Testis (tissue), 3 donors: ENCODE data around the gene FMOD. TPM values are rescaled to one million over a fixed set of nuclear protein-coding genes. Genes with fewer than 3 reads are reported as not detected.

Source experiments
- DNase-seq: peaks from one replicate; pipeline ENCODE4 v3.0.0-alpha.2; 2019
- H3K27ac ChIP-seq, 2 donors: fragments of 200-600 bp; sonication (generic); one replicate each; pipeline ENCODE4 v1.5.1; 2019
- H3K27me3 ChIP-seq: fragments of 200-600 bp; sonication (generic); one replicate; pipeline ENCODE4 v1.5.1; 2019
- H3K36me3 ChIP-seq: fragments of 200-600 bp; sonication (generic); one replicate; pipeline ENCODE4 v1.5.1; 2017; ENCODE audit warnings: low read depth; ENCODE audit errors: missing control alignments
- H3K4me1 ChIP-seq: fragments of 200-600 bp; sonication (generic); one replicate; pipeline ENCODE4 v1.5.1; 2019
- H3K4me3 ChIP-seq, 2 donors: fragments of 200-600 bp; sonication (generic); one replicate each; pipeline ENCODE4 v1.5.1; 2017 to 2019
- H3K9me3 ChIP-seq: fragments of 200-600 bp; sonication (generic); one replicate; pipeline ENCODE4 v1.5.1; 2017
- CTCF ChIP-seq, 3 experiments: fragments of 450-650 bp in 2 of 3; fragments of 200-600 bp in 1 of 3; sonication (generic) in 1 of 3; IDR thresholded peaks; one replicate each; pipeline ENCODE4 v1.5.1; 2016 to 2019; ENCODE audit warnings: antibody characterized with exemption in 3 of 3, mild to moderate bottlenecking in 2 of 3, moderate library complexity in 1 of 3
- POLR2A ChIP-seq: fragments of 450-650 bp; IDR thresholded peaks from one replicate; pipeline ENCODE4 v1.6.1; 2017; ENCODE audit warnings: antibody characterized with exemption, mild to moderate bottlenecking, moderate library complexity
- WGBS, 2 donors: methylation state at CpG; one replicate each; pipeline ENCODE4 v1.1.5; 2018; 5-methylcytosine and 5-hydroxymethylcytosine counted together
- intact Hi-C: fragments of 100-400 bp; cut with DNase I; formaldehyde crosslinking; loops from one replicate; pipeline ENCODE4 v1.15.1; 2023; ENCODE audit warnings: low total_unique reads
- polyA plus RNA-seq: library from polyadenylated mRNA; stranded (reverse); fragments of 350-450 nt; fragmentation: Illumina TruSeq; extraction: RNeasy Lipid Tissue Mini Kit (QIAGEN cat#74804); gene quantifications from one replicate; pipeline ENCODE4 v1.2.3, GENCODE V29; 2014; ENCODE audit warnings: low read depth, low replicate concordance; ENCODE audit not compliant: insufficient read depth
- total RNA-seq, 2 donors: library from RNA; depleted of rRNA; stranded (reverse); fragments of >200 nt; gene quantifications; one replicate each; pipeline ENCODE4 v1.2.3, GENCODE V29; 2016

FMOD gene
- total and polyA plus RNA-seq, 3 donors from 2014 or later = 5.2 to 26.4 (median 9.5) TPM

GRCh38 chr1:203379825-203380224 lies 28.9 kb upstream of the FMOD start:
- H3K27ac ChIP-seq = peak overlapping the region in 1 of 2 donors; percentile 28
- TF ChIP-seq CTCF (IDR thresholded peaks at IDR 0.05) = no peak
- no peak for TF ChIP-seq POLR2A
- 55 to 65% methylated on average over 1 of the region's 1 CpG for WGBS, 2 donors
- H3K9me3 ChIP-seq = no peaks in the 10 kb centered on the region
- intact Hi-C loops = loop anchor here (10.0 kb wide), 2 partner anchors 65 to 105 kb away; no protein-coding TSS in a partner anchor
- H3K4me1 ChIP-seq = peaks cover 12% of the 10 kb centered on the region
- H3K4me3 ChIP-seq = no peak overlapping the region
- no peak for DNase-seq
- H3K27me3 ChIP-seq = no peaks in the 10 kb centered on the region
- no peaks in the 10 kb centered on the region for H3K36me3 ChIP-seq

GRCh38 chr1:203378556-203379245 lies 27.8 kb upstream of the FMOD start:
- Histone ChIP-seq H3K4me1 (peaks cover 15% of the 10 kb centered on the region), H3K9me3 (no peaks in the 10 kb centered on the region), H3K27ac (peak overlapping the region in 1 of 2 donors; percentile 42), H3K36me3 (no peaks in the 10 kb centered on the region), H3K4me3 (no peak overlapping the region), H3K27me3 (no peaks in the 10 kb centered on the region)
- DNase-seq = no peak
- TF ChIP-seq CTCF (IDR thresholded peaks at IDR 0.05) = no peak
- TF ChIP-seq POLR2A = no peak
- WGBS, 2 donors = 44 to 47% methylated on average over 8 of the region's 8 CpGs
- intact Hi-C loops = loop anchor here (10.0 kb wide), 2 partner anchors 66 to 106 kb away; no protein-coding TSS in a partner anchor

DNA sequence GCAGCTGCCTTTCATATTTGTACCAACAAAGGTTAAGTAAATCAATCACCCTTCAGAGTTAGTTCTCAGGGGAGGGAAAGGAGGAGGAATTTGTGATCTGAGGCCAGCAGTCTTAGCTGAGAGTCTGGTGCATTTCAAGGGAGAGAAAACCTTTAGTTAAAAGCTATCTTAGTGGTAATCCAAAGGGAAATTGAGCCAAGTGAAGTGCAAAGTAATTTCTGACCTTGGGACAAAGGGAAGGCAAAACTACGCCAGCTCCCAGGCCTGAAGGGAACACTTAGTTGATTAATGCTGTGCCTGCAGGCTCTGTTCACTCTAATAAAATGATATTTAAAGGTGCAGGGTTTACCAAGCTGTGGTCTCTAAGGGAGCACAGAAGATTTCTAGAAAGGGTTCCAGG lies 23.1 kb upstream of the FMOD start:
- intact Hi-C loops = loop anchor here (10.0 kb wide), 2 partner anchors 71 to 111 kb away; no protein-coding TSS in a partner anchor
- DNase-seq = no peak

GRCh38 chr1:203373002-203373401 lies 22.1 kb upstream of the FMOD start:
- Histone ChIP-seq H3K27ac (no peak overlapping the region), H3K4me3 (no peak overlapping the region), H3K27me3 (no peaks in the 10 kb centered on the region), H3K4me1 (peaks cover 5% of the 10 kb centered on the region), H3K36me3 (no peaks in the 10 kb centered on the region), H3K9me3 (no peaks in the 10 kb centered on the region)
- WGBS, 2 donors = 79 to 98% methylated on average over 2 of the region's 2 CpGs
- DNase-seq = no peak
- TF ChIP-seq POLR2A (no peak), CTCF (IDR thresholded peaks at IDR 0.05) (no peak)
- intact Hi-C loops = loop anchor here (10.0 kb wide), 2 partner anchors 72 to 112 kb away; no protein-coding TSS in a partner anchor

More for the DNA sequence above, 23.1 kb upstream of the FMOD start:
- TF ChIP-seq POLR2A (no peak), CTCF (IDR thresholded peaks at IDR 0.05) (no peak)
- H3K4me3 ChIP-seq = no peak overlapping the region
- no peaks in the 10 kb centered on the region for H3K36me3 ChIP-seq
- H3K27me3 ChIP-seq = no peaks in the 10 kb centered on the region
- H3K4me1 ChIP-seq = peaks cover 7% of the 10 kb centered on the region
- H3K9me3 ChIP-seq = no peaks in the 10 kb centered on the region
- H3K27ac ChIP-seq = peak overlapping the region in 1 of 2 donors; percentile 41
- WGBS, 2 donors = 23 to 33% methylated on average over 1 of the region's 1 CpG

DNA sequence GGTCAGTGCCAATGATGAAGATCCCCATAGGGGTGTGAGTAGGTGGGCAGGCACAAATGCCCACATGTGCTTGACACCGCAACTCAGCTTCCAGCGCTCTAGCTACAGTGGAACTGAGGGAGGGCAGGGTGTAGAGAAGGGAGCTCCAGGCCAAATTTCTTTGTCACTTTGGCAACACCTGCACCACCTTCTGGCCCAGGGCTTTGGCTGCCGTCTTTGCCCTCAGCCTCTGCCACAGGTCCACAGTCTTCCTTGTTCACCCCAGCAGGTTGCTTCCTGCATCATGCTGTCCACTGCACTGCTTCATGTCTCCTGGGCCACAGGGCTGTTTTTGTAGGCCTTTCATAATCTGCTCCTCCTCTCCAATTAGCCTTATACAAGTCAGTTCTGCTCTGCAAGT lies 20.4 kb upstream of the FMOD start:
- DNase-seq = no peak
- H3K36me3 ChIP-seq = no peaks in the 10 kb centered on the region
- no peak overlapping the region for H3K4me3 ChIP-seq
- intact Hi-C loops = loop anchor here (10.0 kb wide), 2 partner anchors 74 to 114 kb away; no protein-coding TSS in a partner anchor
- no peak for TF ChIP-seq POLR2A
- no peak for TF ChIP-seq CTCF (IDR thresholded peaks at IDR 0.05)
- H3K27me3 ChIP-seq = no peaks in the 10 kb centered on the region
- no peak overlapping the region for H3K27ac ChIP-seq
- no peaks in the 10 kb centered on the region for H3K9me3 ChIP-seq
- H3K4me1 ChIP-seq = peaks cover 5% of the 10 kb centered on the region
- WGBS, 2 donors = 89 to 100% methylated on average over 1 to 3 of the region's 3 CpGs
